K562 (cell line): ENCODE data around the gene GPR139. TPM values are rescaled to one million over a fixed set of nuclear protein-coding genes. Genes with fewer than 3 reads are reported as not detected.

Experiments used
- ATAC-seq: fragments of 200-7000 bp; cut with Tn5 transposase; 3 replicates; pipeline ENCODE4 v1.9.1; 2020; ENCODE audit warnings: moderate library complexity
- BruUV-seq: library from RNA; stranded (reverse); fragments of 400-500 nt; replicated peaks from 2 replicates; lab custom pipeline; 2021; lab: Mats Ljungman, UMichigan
- CTCF ChIA-PET: fragments of 300-600 bp; formaldehyde crosslinking; extraction: SDS; loops from one replicate; lab custom pipeline; 2021; ENCODE audit warnings: low intra/inter-chr PET ratio; lab: Yijun Ruan, JAX
- POLR2A ChIA-PET: fragments of 300-600, 350-650 bp; sonication (Branson Sonifier 250); formaldehyde crosslinking; extraction: SDS; loops from one replicate; lab custom pipeline; 2021; ENCODE audit warnings: antibody characterized with exemption, inconsistent platforms; lab: Yijun Ruan, JAX
- DNase-seq, 4 experiments: peaks; one replicate each; pipeline versions ENCODE4 v3.0.0 to v3.0.0-alpha.2; 2011 to 2018; ENCODE audit warnings: low spot score in 3 of 4, mixed read lengths in 3 of 4; ENCODE audit errors: extremely low read depth in 1 of 4
- FAIRE-seq: peaks from 2 replicates; lab custom pipeline; 2011; peaks lifted over from hg19 to GRCh38; lab: Jason Lieb, UNC
- H2AFZ ChIP-seq: 2 replicates; pipeline ENCODE4 v1.6.0; 2011; ENCODE audit warnings: low read depth, low read length, control low read depth, inconsistent platforms
- H3K27ac ChIP-seq: fragments of 200-600 bp; 3 replicates; pipeline ENCODE4 v1.8.0; 2011; ENCODE audit warnings: low read depth, mild to moderate bottlenecking, control low read depth, inconsistent platforms, low read length, moderate library complexity, mixed read lengths; ENCODE audit errors: extremely low read depth
- H3K27me3 ChIP-seq, 2 experiments: fragments of 300-600 bp in 1 of 2; 2 replicates in 1 of 2; 3 replicates in 1 of 2; pipeline versions ENCODE4 v1.6.0 to v1.8.0; 2011; ENCODE audit warnings: inconsistent platforms in 2 of 2, low read length in 2 of 2, mild to moderate bottlenecking in 1 of 2, mixed read lengths in 1 of 2, moderate library complexity in 1 of 2; ENCODE audit not compliant: control insufficient read depth in 2 of 2, insufficient read depth in 2 of 2
- H3K36me3 ChIP-seq: fragments of 300-600 bp; 3 replicates; pipeline ENCODE4 v1.8.0; 2011; ENCODE audit warnings: mild to moderate bottlenecking, low read length, inconsistent platforms; ENCODE audit not compliant: control insufficient read depth, insufficient read depth
- H3K4me1 ChIP-seq, 2 experiments: fragments of 200-600 bp in 1 of 2; replicated peaks in 1 of 2; 2 replicates in 1 of 2; 3 replicates in 1 of 2; pipeline versions ENCODE4 v1.5.1 to v1.8.0; 2011; ENCODE audit warnings: inconsistent platforms in 2 of 2, low read length in 2 of 2, mild to moderate bottlenecking in 1 of 2, mixed read lengths in 1 of 2, moderate library complexity in 1 of 2; ENCODE audit not compliant: control insufficient read depth in 2 of 2, insufficient read depth in 2 of 2
- H3K4me2 ChIP-seq: 2 replicates; pipeline ENCODE4 v1.6.1; 2011; ENCODE audit warnings: low read length, control low read depth, inconsistent platforms, mixed read lengths; ENCODE audit not compliant: insufficient read depth
- H3K4me3 ChIP-seq: fragments of 200-600 bp; sonication (generic), shearing (Covaris generic); 2 replicates; pipeline ENCODE4 v1.5.1; 2016; ENCODE audit warnings: control low read depth, inconsistent platforms
- H3K79me2 ChIP-seq: fragments of 200-600 bp; 3 replicates; pipeline ENCODE4 v1.8.0; 2011; ENCODE audit warnings: low read length, inconsistent platforms; ENCODE audit not compliant: control insufficient read depth, insufficient read depth
- H3K9ac ChIP-seq, 2 experiments: 2 replicates each; pipeline versions ENCODE4 v1.6.0 to v1.6.1; 2011; ENCODE audit warnings: low read depth in 2 of 2, low read length in 2 of 2, control low read depth in 1 of 2, inconsistent platforms in 1 of 2, mild to moderate bottlenecking in 1 of 2, mixed read lengths in 1 of 2; ENCODE audit not compliant: insufficient read depth in 1 of 2
- H3K9me1 ChIP-seq: one replicate; pipeline ENCODE4 v1.6.0; 2011; ENCODE audit warnings: inconsistent platforms, mild to moderate bottlenecking, low read length, moderate library complexity; ENCODE audit not compliant: control insufficient read depth, insufficient read depth
- H3K9me3 ChIP-seq: replicated peaks from 2 replicates; pipeline ENCODE4 v1.5.1; 2011; ENCODE audit warnings: low read depth, low read length, inconsistent platforms; ENCODE audit not compliant: control insufficient read depth, insufficient read depth
- H4K20me1 ChIP-seq: replicated peaks from 2 replicates; pipeline ENCODE4 v1.6.1; 2011; ENCODE audit warnings: low read length, inconsistent platforms, mixed read lengths; ENCODE audit not compliant: control insufficient read depth, insufficient read depth
- CEBPB ChIP-seq: fragments of 450-650 bp; IDR thresholded peaks from 2 replicates; pipeline ENCODE4 v1.6.1; 2016; ENCODE audit warnings: missing genetic modification characterization, missing compliant biosample characterization
- CEBPG ChIP-seq, 3 experiments: fragments of 200-800 bp in 1 of 3; sonication (Bioruptor generic) in 1 of 3; sonication (generic) in 1 of 3; formaldehyde crosslinking in 1 of 3; IDR thresholded peaks in 2 of 3; conservative IDR thresholded peaks in 1 of 3; 2 replicates each; pipeline versions ENCODE4 v1.6.1 to v1.8.0; 2016 to 2022; ENCODE audit warnings: missing compliant biosample characterization in 2 of 3, missing genetic modification characterization in 2 of 3, mild to moderate bottlenecking in 1 of 3, missing genetic modification reagents in 1 of 3
- CREB1 ChIP-seq, 2 experiments: sonication (generic) in 1 of 2; formaldehyde crosslinking in 1 of 2; IDR thresholded peaks; 2 replicates each; pipeline versions ENCODE4 v1.6.1 to v1.8.0; 2012 to 2022; ENCODE audit warnings: inconsistent platforms in 1 of 2, mild to moderate bottlenecking in 1 of 2, missing genetic modification reagents in 1 of 2, moderate library complexity in 1 of 2
- E2F6 ChIP-seq, 2 experiments: IDR thresholded peaks; 2 replicates each; pipeline ENCODE4 v1.6.1; 2011; ENCODE audit warnings: borderline replicate concordance in 1 of 2, control low read depth in 1 of 2, low read depth in 1 of 2, low read length in 1 of 2, mild to moderate bottlenecking in 1 of 2, mixed read lengths in 1 of 2, moderate library complexity in 1 of 2; ENCODE audit not compliant: insufficient read depth in 1 of 2, insufficient read length in 1 of 2, poor library complexity in 1 of 2, severe bottlenecking in 1 of 2; ENCODE audit errors: extremely low read depth in 1 of 2
- GATAD2B ChIP-seq: fragments of 450-650 bp; IDR thresholded peaks from 2 replicates; pipeline ENCODE4 v1.6.1; 2017; ENCODE audit warnings: mild to moderate bottlenecking, borderline replicate concordance
- HNRNPL ChIP-seq: fragments of 200-400 bp; formaldehyde crosslinking; IDR thresholded peaks from 2 replicates; pipeline ENCODE4 v1.6.1; 2017; ENCODE audit warnings: low read depth, mild to moderate bottlenecking, low read length
- MAFF ChIP-seq: IDR thresholded peaks from 2 replicates; pipeline ENCODE4 v1.6.1; 2012; ENCODE audit warnings: low read length, improper control_type of control experiment
- MAFG ChIP-seq: fragments of 450-650 bp; conservative IDR thresholded peaks from 2 replicates; pipeline ENCODE4 v1.6.1; 2016; ENCODE audit warnings: missing genetic modification characterization, missing compliant biosample characterization
- MBD2 ChIP-seq: sonication (generic); IDR thresholded peaks from 2 replicates; pipeline ENCODE4 v1.6.1; 2016; ENCODE audit warnings: low read depth, borderline replicate concordance
- RAD21 ChIP-seq, 2 experiments: fragments of 250-450 bp in 1 of 2; fragments of 450-650 bp in 1 of 2; sonication (Bioruptor Pico) in 1 of 2; formaldehyde crosslinking in 1 of 2; IDR thresholded peaks in 1 of 2; conservative IDR thresholded peaks in 1 of 2; 2 replicates each; pipeline versions ENCODE4 v1.4.0 to v1.8.0; 2020 to 2022; ENCODE audit warnings: mild to moderate bottlenecking in 2 of 2, moderate library complexity in 1 of 2
- RBM39 ChIP-seq: fragments of 200-400 bp; formaldehyde crosslinking; optimal IDR thresholded peaks from 2 replicates; pipeline ENCODE3; 2018; ENCODE audit warnings: low read depth, low read length
- SIN3A ChIP-seq, 2 experiments: fragments of 150-350 bp in 1 of 2; IDR thresholded peaks; 2 replicates each; pipeline ENCODE4 v1.6.1; 2011 to 2016; ENCODE audit warnings: borderline replicate concordance in 2 of 2, low read depth in 2 of 2, low read length in 2 of 2, mild to moderate bottlenecking in 2 of 2, moderate library complexity in 2 of 2; ENCODE audit not compliant: control insufficient read depth in 1 of 2
- SMARCE1 ChIP-seq: fragments of 450-650 bp; IDR thresholded peaks from 2 replicates; pipeline ENCODE4 v1.7.1; 2016; ENCODE audit warnings: mild to moderate bottlenecking
- ZC3H4 ChIP-seq: sonication (generic); formaldehyde crosslinking; IDR thresholded peaks from 2 replicates; pipeline ENCODE4 v1.9.0; 2021; ENCODE audit warnings: missing genetic modification reagents, borderline replicate concordance
- WGBS: fragments of 100-300 bp; shearing (Covaris generic); methylation state at CpG from one replicate; pipeline ENCODE4 v1.1.6; 2016; ENCODE audit warnings: low coverage, mixed read lengths; ENCODE audit not compliant: insufficient coverage; ENCODE audit errors: missing lambda C conversion rate; 5-methylcytosine and 5-hydroxymethylcytosine counted together
- in situ Hi-C: fragments of 300-500 bp; cut with MboI; formaldehyde crosslinking; loops from 4 replicates; pipeline ENCODE4 v1.15.0; 2018; ENCODE audit warnings: inconsistent platforms, mixed read lengths
- intact Hi-C: fragments of 100-400 bp; cut with micrococcal nuclease; formaldehyde crosslinking; loops from 2 replicates; pipeline ENCODE4 v1.14.2; 2022
- polyA plus RNA-seq, 8 experiments: library from polyadenylated mRNA; depleted of rRNA in 4 of 8; stranded (reverse) in 5 of 8; unstranded in 3 of 8; fragments of >200 nt; fragmentation: Nextera tagmentation in 2 of 8; fragmentation: Illumina TruSeq in 1 of 8; extraction: Ambion mirVana in 2 of 8; extraction: Trizol in 1 of 8; gene quantifications; 2 replicates each; pipeline versions ENCODE4 v1.2.1 to v1.2.3, GENCODE V29; 2011 to 2014; ENCODE audit warnings: inconsistent platforms in 1 of 8, missing spikeins in 1 of 8
- total RNA-seq, 7 experiments: library from RNA; depleted of rRNA in 6 of 7; stranded (reverse); fragments of >200 nt in 6 of 7; fragmentation: Illumina TruSeq in 2 of 7; extraction: Trizol in 2 of 7; gene quantifications; 2 replicates each; pipeline versions ENCODE4 v1.2.1 to v1.2.3, GENCODE V29; 2011 to 2021; ENCODE audit warnings: low replicate concordance in 1 of 7

The GPR139 gene
- total and polyA plus RNA-seq, 9 of the 15 experiments (the other 6 are each of a cell fraction or from before 2014, with no cell fraction given), result not detected

GRCh38 chr16:20074099-20074991 lies 655 bp upstream of the GPR139 start:
- Histone ChIP-seq H3K27ac (no peak overlapping the region), H3K9ac (no peak overlapping the region), H3K36me3 (no peaks in the 10 kb centered on the region), H4K20me1 (no peaks in the 10 kb centered on the region; the same call in 1 of the 2 replicates), H3K4me3 (no peak overlapping the region), H3K9me1 (no peaks in the 10 kb centered on the region), H2AFZ (no peak overlapping the region), H3K9me3 (no peaks in the 10 kb centered on the region), H3K27me3 (peaks cover 3 to 47% of the 10 kb centered on the region in 2 experiments; a peak in 3 of 5 replicates), H3K4me2 (no peak overlapping the region), H3K4me1 (peaks cover 0 to 7% of the 10 kb centered on the region in 2 experiments; a peak in 1 of 5 replicates), H3K79me2 (no peaks in the 10 kb centered on the region)
- FAIRE-seq, result no peak
- POLR2A ChIA-PET, result no interaction called here
- in situ Hi-C loops, result no loop called here
- ATAC-seq, result no peak
- CTCF ChIA-PET, result no interaction called here
- DNase-seq, result no peak
- TF ChIP-seq SIN3A (IDR thresholded peaks at IDR 0.05; ENCODE audit: borderline replicate concordance in 2 of 2, control insufficient read depth in 1 of 2, low read depth in 2 of 2, low read length in 2 of 2), result no peak
- no peak for TF ChIP-seq GATAD2B
- no peak for TF ChIP-seq CEBPG (CRISPR knock-in tag; IDR thresholded peaks at IDR 0.05)
- no peak for TF ChIP-seq CEBPG (tag; conservative IDR thresholded peaks at IDR 0.05 in 1 of 2, IDR thresholded peaks at IDR 0.05 in 1 of 2)
- TF ChIP-seq CEBPB, result no peak
- TF ChIP-seq RAD21 (CRISPR knock-in tag; conservative IDR thresholded peaks at IDR 0.05 in 1 of 2, IDR thresholded peaks at IDR 0.05 in 1 of 2), result no peak
- TF ChIP-seq RBM39, result no peak
- no peak for TF ChIP-seq CREB1 (IDR thresholded peaks at IDR 0.05)
- TF ChIP-seq CREB1 (CRISPR knock-in tag; IDR thresholded peaks at IDR 0.05), result no peak
- no peak for TF ChIP-seq MAFG (tag)
- no peak for TF ChIP-seq E2F6 (IDR thresholded peaks at IDR 0.05; ENCODE audit: borderline replicate concordance in 1 of 2, extremely low read depth in 1 of 2, insufficient read depth in 1 of 2, insufficient read length in 1 of 2, low read depth in 1 of 2, low read length in 1 of 2, poor library complexity in 1 of 2, severe bottlenecking in 1 of 2)
- no peak for TF ChIP-seq MAFF
- no peak for TF ChIP-seq MBD2
- no peak for TF ChIP-seq SMARCE1
- TF ChIP-seq ZC3H4 (CRISPR knock-in tag), result no peak
- TF ChIP-seq HNRNPL, result no peak
- intact Hi-C loops, result no loop called here
- no TSS peak for BruUV-seq
- 0% methylated on average over 31 of the region's 34 CpGs for WGBS
